Measurements from ENCODE around the gene WNT11. TPM values are rescaled to one million over a fixed set of nuclear protein-coding genes. Genes with fewer than 3 reads are reported as not detected.

The WNT11 gene
- polyA plus RNA-seq, 6 donors from 2014 or later, result 0.13 TPM; not detected in 5

- ATAC-seq (ENCODE audit: low read depth in 2 of 2) (no peak), DNase-seq (no peak)
- no peak overlapping the region for H3K4me3 Mint-ChIP-seq
- H3K4me1 Mint-ChIP-seq, result peaks cover 0 to 10% (median 2%) of the 10 kb centered on the region in 3 donors
- peaks cover 0 to 30% (median 8%) of the 10 kb centered on the region in 3 donors for H3K27me3 Mint-ChIP-seq
- H3K36me3 Mint-ChIP-seq, result no peaks in the 10 kb centered on the region
- H3K27ac Mint-ChIP-seq, result no peak overlapping the region
- H3K9me3 Mint-ChIP-seq, result peaks cover 0 to under 1% (median 0%) of the 10 kb centered on the region in 7 donors
Observed at GRCh38 chr11:76243957-76244285, 37.6 kb upstream of the WNT11 start.

DNA sequence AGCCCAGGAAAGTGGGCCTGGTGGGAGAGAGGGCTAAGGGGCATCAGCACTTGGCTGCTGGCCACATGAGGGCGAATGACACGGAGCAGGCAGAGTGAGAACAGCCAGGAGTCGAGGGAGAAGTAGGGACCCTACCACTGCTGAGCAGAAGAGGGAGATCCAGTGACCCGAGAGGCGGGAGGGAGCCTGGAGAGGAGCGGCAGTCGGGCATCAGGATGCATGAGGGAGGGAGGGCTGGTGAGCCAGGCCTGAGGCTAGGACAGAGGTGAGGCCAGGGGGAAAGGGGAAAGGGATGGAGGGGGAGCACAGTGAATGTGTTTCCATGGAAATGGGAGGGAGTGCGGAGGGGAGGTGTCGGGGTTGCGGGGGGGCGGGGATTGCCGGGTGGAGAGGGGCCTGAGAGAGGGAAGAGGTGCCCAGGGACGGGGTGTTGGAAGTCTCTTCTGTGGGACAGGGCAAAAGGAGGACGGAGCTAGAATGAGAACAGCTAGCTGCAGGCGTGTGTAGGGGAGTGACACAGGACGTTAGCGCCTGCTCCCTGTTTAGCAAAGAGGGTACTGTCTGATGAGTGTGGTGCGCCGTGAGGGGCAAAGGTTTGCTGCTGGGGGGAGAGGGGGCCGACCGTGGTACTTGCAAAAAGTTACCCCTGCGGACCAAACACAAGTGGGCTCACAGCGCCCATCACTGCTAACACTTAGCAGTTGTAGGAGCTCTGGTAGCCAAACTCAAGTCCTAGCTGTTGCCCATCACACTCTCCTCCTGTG, 37.1 kb upstream of the WNT11 start:
- no peak for DNase-seq
- peaks cover 0 to 30% (median 8%) of the 10 kb centered on the region in 3 donors for H3K27me3 Mint-ChIP-seq
- peak overlapping the region in 1 of 8 donors; percentile 74 for H3K4me3 Mint-ChIP-seq
- H3K36me3 Mint-ChIP-seq, result no peaks in the 10 kb centered on the region
- no peak for ATAC-seq (ENCODE audit: low read depth in 2 of 2)
- no peak overlapping the region for H3K27ac Mint-ChIP-seq
- H3K9me3 Mint-ChIP-seq, result no peaks in the 10 kb centered on the region
- H3K4me1 Mint-ChIP-seq, result peaks cover 0 to 10% (median 2%) of the 10 kb centered on the region in 3 donors

GRCh38 chr11:76242004-76242779, 35.9 kb upstream of the WNT11 start:
- H3K27ac Mint-ChIP-seq, result peak overlapping the region in 1 of 6 donors; percentile 29
- peaks cover under 1 to 10% (median 7%) of the 10 kb centered on the region in 3 donors for H3K4me1 Mint-ChIP-seq
- H3K4me3 Mint-ChIP-seq, result no peak overlapping the region
- H3K9me3 Mint-ChIP-seq, result no peaks in the 10 kb centered on the region
- no peak for DNase-seq
- peaks cover 3 to 30% (median 8%) of the 10 kb centered on the region in 3 donors for H3K27me3 Mint-ChIP-seq
- H3K36me3 Mint-ChIP-seq, result no peaks in the 10 kb centered on the region
- no peak for ATAC-seq (ENCODE audit: low read depth in 2 of 2)

DNA sequence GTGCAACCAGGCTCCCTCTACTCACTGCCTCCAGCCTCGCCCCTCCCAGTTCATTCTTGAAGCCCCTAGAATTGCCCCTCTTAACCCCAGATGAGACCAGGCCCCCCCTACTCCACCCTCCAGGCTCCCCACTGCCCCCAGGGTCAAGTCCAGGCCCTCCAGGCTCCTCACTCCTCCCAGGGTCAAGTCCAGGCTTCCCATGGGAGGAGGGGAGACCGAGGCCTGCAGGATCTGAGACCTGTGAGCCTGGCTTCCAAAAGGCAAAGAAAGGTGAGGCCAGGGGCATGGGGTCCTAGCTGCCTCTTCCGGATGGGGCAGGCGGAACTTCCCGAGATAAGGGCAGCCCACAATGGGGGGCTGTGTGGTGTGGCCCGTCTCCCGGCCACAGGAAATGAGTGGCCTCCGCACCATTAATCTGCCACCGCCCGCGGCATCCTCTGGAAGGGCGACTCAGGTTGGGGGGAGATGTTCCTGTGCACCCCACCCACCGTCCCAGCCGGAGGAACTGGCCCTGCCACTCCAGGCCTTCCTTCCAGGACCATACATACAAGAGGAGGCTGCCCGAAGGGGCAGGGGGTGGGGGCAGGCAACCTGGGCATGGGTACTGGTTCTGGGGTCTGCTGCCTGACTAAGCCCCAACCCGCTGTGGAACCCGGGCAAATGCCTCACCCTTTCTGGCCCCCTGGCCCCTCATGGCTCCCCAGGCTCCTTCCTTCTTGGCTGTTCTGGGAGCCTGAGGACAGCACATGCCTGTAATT, 35.1 kb upstream of the WNT11 start:
- peaks cover 3 to 30% (median 8%) of the 10 kb centered on the region in 3 donors for H3K27me3 Mint-ChIP-seq
- DNase-seq, result no peak
- H3K4me3 Mint-ChIP-seq, result peak overlapping the region in 1 of 8 donors; percentile 51
- H3K9me3 Mint-ChIP-seq, result no peaks in the 10 kb centered on the region
- H3K4me1 Mint-ChIP-seq, result peaks cover 7 to 15% (median 12%) of the 10 kb centered on the region in 3 donors
- no peak for ATAC-seq (ENCODE audit: low read depth in 2 of 2)
- no peak overlapping the region for H3K27ac Mint-ChIP-seq
- no peaks in the 10 kb centered on the region for H3K36me3 Mint-ChIP-seq

DNA sequence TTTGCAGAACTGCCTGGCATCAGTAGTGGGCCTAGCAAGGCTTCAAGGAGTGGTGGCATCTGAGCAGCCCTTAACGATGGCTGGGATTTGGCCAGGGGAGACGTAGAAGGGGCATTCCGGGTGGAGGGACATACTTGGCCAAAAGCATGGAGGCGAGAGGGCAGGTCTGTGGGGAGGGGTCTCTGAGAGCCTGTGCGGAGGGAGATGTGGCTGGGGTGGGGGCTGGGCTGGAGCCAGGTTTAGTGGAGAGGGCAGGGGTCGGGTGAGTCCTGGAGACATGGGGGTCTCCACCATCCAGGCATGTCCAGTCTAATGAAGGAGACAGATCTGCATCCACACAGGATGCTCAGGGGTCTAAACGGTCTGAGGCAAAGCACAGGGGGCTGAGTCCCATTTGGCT, 34.4 kb upstream of the WNT11 start:
- peaks cover 5 to 27% (median 8%) of the 10 kb centered on the region in 3 donors for H3K27me3 Mint-ChIP-seq
- ATAC-seq (ENCODE audit: low read depth in 2 of 2) (no peak), DNase-seq (no peak)
- peaks cover 15 to 23% (median 15%) of the 10 kb centered on the region in 3 donors for H3K4me1 Mint-ChIP-seq
- peaks cover 0 to 4% (median 0%) of the 10 kb centered on the region in 7 donors for H3K9me3 Mint-ChIP-seq
- peak overlapping the region in 1 of 8 donors; percentile 51 for H3K4me3 Mint-ChIP-seq
- H3K27ac Mint-ChIP-seq, result peak overlapping the region in 1 of 6 donors; percentile 25
- H3K36me3 Mint-ChIP-seq, result no peaks in the 10 kb centered on the region

- Mint-ChIP-seq H3K36me3 (no peaks in the 10 kb centered on the region), H3K4me3 (peak overlapping the region in 1 of 8 donors; percentile 51), H3K27me3 (peaks cover 8 to 22% (median 10%) of the 10 kb centered on the region in 3 donors), H3K27ac (no peak overlapping the region), H3K4me1 (peaks cover 14 to 28% (median 20%) of the 10 kb centered on the region in 3 donors), H3K9me3 (peaks cover 0 to 10% (median 0%) of the 10 kb centered on the region in 7 donors)
- ATAC-seq (ENCODE audit: low read depth in 2 of 2), result no peak
- no peak for DNase-seq
Observed at GRCh38 chr11:76240161-76240540, 33.8 kb upstream of the WNT11 start.

DNA sequence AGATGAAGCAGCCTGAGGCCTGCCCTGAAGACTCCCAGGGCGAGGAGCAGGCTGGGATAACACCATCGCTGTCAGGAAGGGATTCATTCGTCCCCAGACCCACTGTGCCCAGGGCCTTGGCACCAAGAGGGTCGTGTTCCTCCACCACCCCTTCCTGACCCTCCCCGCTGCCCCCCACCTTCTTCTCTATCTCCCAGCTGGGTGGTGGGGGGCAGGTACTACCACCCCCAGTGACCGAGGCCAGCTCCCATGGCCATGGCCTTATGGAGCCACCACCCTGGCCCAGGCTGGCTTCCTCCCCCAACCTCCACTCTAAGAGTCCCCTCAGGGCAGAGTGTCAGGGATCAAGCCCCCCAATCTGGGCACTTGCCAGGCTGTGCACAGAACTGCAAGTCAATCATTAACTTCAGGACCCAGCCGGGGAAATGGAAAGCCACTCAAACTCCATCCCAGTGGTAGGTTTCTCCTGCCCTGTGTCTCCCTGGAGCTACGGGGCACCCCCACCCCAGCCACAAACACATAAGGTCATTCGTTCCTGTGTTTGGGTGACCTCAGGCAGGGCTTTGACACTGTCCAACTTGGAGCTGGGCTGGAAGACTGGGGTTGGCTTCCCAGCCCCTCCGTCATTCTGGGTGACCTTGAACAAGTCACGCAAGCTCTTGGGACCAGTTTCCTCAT, 33.3 kb upstream of the WNT11 start:
- H3K27me3 Mint-ChIP-seq, result peaks cover 8 to 20% (median 11%) of the 10 kb centered on the region in 3 donors
- peaks cover 0 to 10% (median 0%) of the 10 kb centered on the region in 7 donors for H3K9me3 Mint-ChIP-seq
- no peaks in the 10 kb centered on the region for H3K36me3 Mint-ChIP-seq
- no peak overlapping the region for H3K27ac Mint-ChIP-seq
- peaks cover 17 to 32% (median 21%) of the 10 kb centered on the region in 3 donors for H3K4me1 Mint-ChIP-seq
- peak overlapping the region in 1 of 8 donors; percentile 34 for H3K4me3 Mint-ChIP-seq
- no peak for DNase-seq
- no peak for ATAC-seq (ENCODE audit: low read depth in 2 of 2)

DNA sequence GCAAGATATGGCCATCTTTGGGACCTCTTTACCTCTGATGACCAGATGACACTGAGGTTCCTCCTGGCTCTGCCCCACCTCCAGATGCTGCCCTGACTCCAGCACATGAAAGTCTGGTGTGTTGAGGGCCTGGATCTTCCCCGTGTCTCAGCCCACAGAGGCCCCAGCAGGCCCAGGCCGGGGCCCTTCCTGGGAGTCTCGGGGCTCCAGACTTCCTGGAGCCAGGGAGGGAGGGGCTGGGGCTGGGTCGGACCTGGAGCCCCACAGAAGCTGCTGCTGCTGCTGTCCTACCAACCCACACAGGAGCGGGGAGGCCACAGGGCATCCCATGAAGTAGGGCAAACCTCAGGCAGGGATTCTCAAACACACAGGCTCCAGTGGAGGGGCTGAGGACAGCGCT, 32.2 kb upstream of the WNT11 start:
- Mint-ChIP-seq H3K27me3 (peaks cover 8 to 16% (median 11%) of the 10 kb centered on the region in 3 donors), H3K4me3 (peak overlapping the region in 1 of 8 donors; percentile 92), H3K27ac (no peak overlapping the region), H3K4me1 (peaks cover 27 to 40% (median 27%) of the 10 kb centered on the region in 3 donors), H3K36me3 (no peaks in the 10 kb centered on the region), H3K9me3 (peaks cover 0 to 10% (median 0%) of the 10 kb centered on the region in 7 donors)
- DNase-seq (no peak), ATAC-seq (ENCODE audit: low read depth in 2 of 2) (no peak)

DNA sequence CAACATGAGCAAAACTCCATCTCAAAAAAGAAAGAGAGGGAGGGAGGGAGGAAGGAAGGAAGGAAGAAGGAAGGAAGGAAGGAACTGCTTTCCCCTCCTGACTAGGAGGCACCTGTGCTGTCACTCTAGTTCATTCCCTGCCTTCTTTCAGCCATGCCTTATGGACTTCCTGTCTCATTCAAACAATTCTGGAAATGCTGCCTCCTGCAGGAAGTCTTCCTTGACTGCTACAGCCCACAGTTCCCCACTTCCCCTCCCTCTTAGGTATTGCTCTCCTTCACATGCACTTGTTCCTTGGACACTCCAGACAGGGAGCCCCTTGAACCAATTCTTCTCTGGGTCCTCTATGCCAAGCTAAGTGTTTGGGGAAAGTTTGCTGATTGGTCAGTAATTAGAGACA, 31.6 kb upstream of the WNT11 start:
- Mint-ChIP-seq H3K27me3 (peaks cover 8 to 13% (median 11%) of the 10 kb centered on the region in 3 donors), H3K4me3 (peak overlapping the region in 7 of 8 donors; percentile 2 to 98 (median 43)), H3K27ac (peak overlapping the region in 2 of 6 donors; percentile 64 to 68), H3K4me1 (peaks cover 29 to 37% (median 31%) of the 10 kb centered on the region in 3 donors), H3K9me3 (peaks cover 0 to 10% (median 0%) of the 10 kb centered on the region in 7 donors), H3K36me3 (no peaks in the 10 kb centered on the region)
- no peak for ATAC-seq (ENCODE audit: low read depth in 2 of 2)
- no peak for DNase-seq

- peak overlapping the region; percentile 43 to 98 (median 95) for H3K4me3 Mint-ChIP-seq
- peaks cover 0 to 10% (median 0%) of the 10 kb centered on the region in 7 donors for H3K9me3 Mint-ChIP-seq
- H3K4me1 Mint-ChIP-seq, result peaks cover 33 to 38% (median 35%) of the 10 kb centered on the region in 3 donors
- DNase-seq (no peak), ATAC-seq (ENCODE audit: low read depth in 2 of 2) (no peak)
- H3K27ac Mint-ChIP-seq, result peak overlapping the region in 2 of 6 donors; percentile 98 to 100
- no peaks in the 10 kb centered on the region for H3K36me3 Mint-ChIP-seq
- peaks cover 7 to 11% (median 8%) of the 10 kb centered on the region in 3 donors for H3K27me3 Mint-ChIP-seq
Observed at GRCh38 chr11:76237000-76237649, 30.8 kb upstream of the WNT11 start.

DNA sequence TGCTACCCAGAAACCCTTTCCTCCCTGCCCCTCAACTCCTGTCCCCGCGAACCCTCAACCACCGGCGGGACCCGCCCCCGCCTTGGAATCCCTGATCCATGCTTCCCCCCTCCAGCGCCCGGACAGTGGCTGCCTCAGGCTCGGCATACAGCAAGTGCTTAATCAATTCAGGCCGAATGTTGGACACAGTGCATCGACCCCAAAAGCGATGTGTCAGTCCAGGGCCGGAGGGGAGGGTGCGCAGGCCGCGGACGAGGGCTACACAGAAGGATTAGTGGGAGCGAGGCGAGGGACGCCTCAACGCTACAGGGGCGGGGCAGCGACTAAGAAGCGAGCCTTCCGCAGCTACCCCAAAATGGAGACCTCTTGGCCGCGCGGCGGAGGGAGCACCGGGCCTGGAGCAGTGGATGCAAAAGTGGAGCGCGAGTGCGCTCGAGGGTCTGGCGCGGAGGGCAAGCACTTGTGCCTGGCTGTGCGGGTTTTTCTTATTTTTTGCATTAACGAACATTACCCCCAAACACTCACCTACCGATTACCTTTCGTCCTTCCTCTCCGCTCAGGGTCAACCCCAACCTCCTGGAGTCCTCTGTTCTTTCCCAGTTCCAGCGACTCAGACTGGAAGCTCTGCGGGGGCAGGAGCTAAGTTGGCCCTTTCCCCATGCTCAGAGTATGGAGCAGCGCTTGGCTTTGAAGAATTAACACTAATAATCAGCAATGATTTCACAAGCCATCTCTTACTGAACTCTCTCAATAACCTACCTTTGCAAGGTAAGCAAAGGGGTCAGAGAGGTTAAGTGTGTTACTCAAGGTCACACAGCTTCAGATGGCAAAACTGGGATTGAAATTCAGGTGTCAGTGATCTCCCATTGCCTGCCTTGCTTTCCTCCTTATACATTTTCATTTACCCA, 30.0 kb upstream of the WNT11 start:
- DNase-seq (no peak), ATAC-seq (ENCODE audit: low read depth in 2 of 2) (peak; percentile 23 to 29)
- H3K27me3 Mint-ChIP-seq, result peaks cover 7 to 11% (median 8%) of the 10 kb centered on the region in 3 donors
- peaks cover 0 to 10% (median 0%) of the 10 kb centered on the region in 7 donors for H3K9me3 Mint-ChIP-seq
- peaks cover 34 to 41% (median 35%) of the 10 kb centered on the region in 3 donors for H3K4me1 Mint-ChIP-seq
- peak overlapping the region; percentile 90 to 98 (median 96) for H3K4me3 Mint-ChIP-seq
- peak overlapping the region; percentile 91 to 100 (median 98) for H3K27ac Mint-ChIP-seq
- H3K36me3 Mint-ChIP-seq, result no peaks in the 10 kb centered on the region
